Measurements from ENCODE around the gene USP43. TPM values are rescaled to one million over a fixed set of nuclear protein-coding genes. Genes with fewer than 3 reads are reported as not detected.
A peak's percentile ranks its signal among the peaks of the same experiment; 100 is the strongest.

The USP43 gene
- total RNA-seq, 3 donors from 2014 or later (not counting 1 experiment from before 2014, with no cell fraction given) = 3.0 to 9.3 (median 4.2) TPM

GRCh38 chr17:9666461-9667050 lies 21.2 kb downstream of the USP43 start:
- H3K4me1 Mint-ChIP-seq = peaks cover 32 to 36% of the 10 kb centered on the region in 2 donors
- intact Hi-C loops (cut with micrococcal nuclease) = loop anchor here (5.0 kb wide), 1 partner anchor 89 kb away; the partner anchor contains the start of genes CFAP52 and STX8
- peaks cover 28% of the 10 kb centered on the region for H3K4me1 ChIP-seq (ENCODE audit: control insufficient read depth, insufficient read depth, low read length)
- no peaks in the 10 kb centered on the region for H3K27me3 ChIP-seq (ENCODE audit: control insufficient read depth, insufficient read depth, low read length)
- peaks cover 0 to 5% of the 10 kb centered on the region in 2 donors for H3K27me3 Mint-ChIP-seq (ENCODE audit: low read depth in 2 of 2)
- TF ChIP-seq CTCF (IDR thresholded peaks at IDR 0.05) = no peak
- H3K36me3 Mint-ChIP-seq = no peaks in the 10 kb centered on the region
- WGBS (ENCODE audit: insufficient coverage) = 29% methylated on average over 4 of the region's 5 CpGs
- H3K4me3 Mint-ChIP-seq = peak overlapping the region; percentile 78
- no peaks in the 10 kb centered on the region for H3K9me3 Mint-ChIP-seq
- no peaks in the 10 kb centered on the region for H3K9me3 ChIP-seq (ENCODE audit: control insufficient read depth, insufficient read depth, low read length)
- peak overlapping the region; percentile 8 for H3K27ac ChIP-seq (ENCODE audit: low read length)
- no peak overlapping the region for H3K4me3 ChIP-seq (ENCODE audit: low read length)
- H3K27ac Mint-ChIP-seq = peak overlapping the region; percentile 14 to 47
- ATAC-seq = peak in 2 of 3 donors; percentile 50 to 82
- no peaks in the 10 kb centered on the region for H3K36me3 ChIP-seq (ENCODE audit: control insufficient read depth, insufficient read depth, low read length)
- DNase-seq = peak in 1 of 2 donors; percentile 7

- ATAC-seq (no peak), DNase-seq (no peak)
- Mint-ChIP-seq H3K27ac (no peak overlapping the region), H3K4me1 (peaks cover 32 to 36% of the 10 kb centered on the region in 2 donors), H3K36me3 (no peaks in the 10 kb centered on the region), H3K27me3 (ENCODE audit: low read depth in 2 of 2) (peaks cover 0 to 5% of the 10 kb centered on the region in 2 donors), H3K4me3 (no peak overlapping the region), H3K9me3 (no peaks in the 10 kb centered on the region)
- 33% methylated on average over 6 of the region's 6 CpGs for WGBS (ENCODE audit: insufficient coverage)
- Histone ChIP-seq H3K27ac (ENCODE audit: low read length) (no peak overlapping the region), H3K4me1 (ENCODE audit: control insufficient read depth, insufficient read depth, low read length) (peaks cover 28% of the 10 kb centered on the region), H3K4me3 (ENCODE audit: low read length) (no peak overlapping the region), H3K27me3 (ENCODE audit: control insufficient read depth, insufficient read depth, low read length) (no peaks in the 10 kb centered on the region), H3K36me3 (ENCODE audit: control insufficient read depth, insufficient read depth, low read length) (no peaks in the 10 kb centered on the region), H3K9me3 (ENCODE audit: control insufficient read depth, insufficient read depth, low read length) (no peaks in the 10 kb centered on the region)
- TF ChIP-seq CTCF (IDR thresholded peaks at IDR 0.05) = no peak
- intact Hi-C loops (cut with micrococcal nuclease) = loop anchor here (5.0 kb wide), 1 partner anchor 91 kb away; the partner anchor contains the start of genes CFAP52 and STX8
Measured at GRCh38 chr17:9668517-9668916, 23.2 kb downstream of the USP43 start.

- no peaks in the 10 kb centered on the region for H3K36me3 ChIP-seq (ENCODE audit: control insufficient read depth, insufficient read depth, low read length)
- H3K4me3 ChIP-seq (ENCODE audit: low read length) = no peak overlapping the region
- no peak overlapping the region for H3K27ac Mint-ChIP-seq
- no peak overlapping the region for H3K4me3 Mint-ChIP-seq
- TF ChIP-seq CTCF (IDR thresholded peaks at IDR 0.05) = no peak
- intact Hi-C loops (cut with micrococcal nuclease) = loop anchor here (5.0 kb wide), 1 partner anchor 92 kb away; the partner anchor contains the start of genes CFAP52 and STX8
- H3K9me3 ChIP-seq (ENCODE audit: control insufficient read depth, insufficient read depth, low read length) = no peaks in the 10 kb centered on the region
- no peaks in the 10 kb centered on the region for H3K36me3 Mint-ChIP-seq
- H3K4me1 Mint-ChIP-seq = peaks cover 32 to 36% of the 10 kb centered on the region in 2 donors
- 91% methylated on average over 6 of the region's 6 CpGs for WGBS (ENCODE audit: insufficient coverage)
- DNase-seq (no peak), ATAC-seq (no peak)
- H3K9me3 Mint-ChIP-seq = no peaks in the 10 kb centered on the region
- peaks cover 28% of the 10 kb centered on the region for H3K4me1 ChIP-seq (ENCODE audit: control insufficient read depth, insufficient read depth, low read length)
- H3K27me3 ChIP-seq (ENCODE audit: control insufficient read depth, insufficient read depth, low read length) = no peaks in the 10 kb centered on the region
- H3K27me3 Mint-ChIP-seq (ENCODE audit: low read depth in 2 of 2) = peaks cover 0 to 5% of the 10 kb centered on the region in 2 donors
- H3K27ac ChIP-seq (ENCODE audit: low read length) = no peak overlapping the region
Measured at GRCh38 chr17:9669551-9670008, 24.3 kb downstream of the USP43 start.
